ENCODE results near the gene POC1A. TPM values are rescaled to one million over a fixed set of nuclear protein-coding genes. Genes with fewer than 3 reads are reported as not detected.

POC1A gene
- total and polyA plus RNA-seq, 2 donors (not counting 1 experiment from before 2014, with no cell fraction given): 1.7 to 2.8 TPM

- H3K36me3 ChIP-seq (replicated peaks in 1 of 2; ENCODE audit: control extremely low read depth in 1 of 2, control insufficient read depth in 1 of 2, extremely low read depth in 1 of 2, insufficient read depth in 2 of 2, low read length in 1 of 2): no peaks in the 10 kb centered on the region
- DNase-seq (no peak), ATAC-seq (ENCODE audit: low read depth) (no peak)
- peaks cover 10 to 17% of the 10 kb centered on the region in 2 donors for H3K4me1 ChIP-seq (ENCODE audit: control insufficient read depth in 2 of 2, insufficient read depth in 2 of 2, low read length in 2 of 2)
- ChIA-PET CTCF (interaction anchor here (1.4 kb wide), 1 partner anchor 83 kb away, joined by 3 read pairs; no protein-coding TSS in a partner anchor), POLR2A (no interaction called here)
- H3K9ac ChIP-seq (ENCODE audit: low read length): no peak overlapping the region
- H3K27me3 ChIP-seq (replicated peaks in 1 of 4; ENCODE audit: control extremely low read depth in 1 of 4, control insufficient read depth in 3 of 4, insufficient read depth in 4 of 4, low read length in 3 of 4): no peaks in the 10 kb centered on the region
- no peaks in the 10 kb centered on the region for H3K9me3 ChIP-seq (ENCODE audit: control extremely low read depth in 1 of 3, control insufficient read depth in 2 of 3, insufficient read depth in 1 of 3, low read length in 2 of 3)
- H2AFZ ChIP-seq (ENCODE audit: insufficient read depth, low read depth, low read length, poor library complexity, severe bottlenecking): no peak overlapping the region
- Mint-ChIP-seq H3K4me3 (no peak overlapping the region), H3K4me1 (peaks cover 23% of the 10 kb centered on the region), H3K27me3 (no peaks in the 10 kb centered on the region), H3K27ac (no peak overlapping the region), H3K9me3 (ENCODE audit: insufficient read depth) (no peaks in the 10 kb centered on the region)
- H4K20me1 ChIP-seq (ENCODE audit: control insufficient read depth, insufficient read depth, low read length, poor library complexity, severe bottlenecking): no peaks in the 10 kb centered on the region
- no peak for TF ChIP-seq EZH2 (IDR thresholded peaks at IDR 0.05; ENCODE audit: borderline replicate concordance, insufficient read depth, low read depth, low read length, poor library complexity, severe bottlenecking)
- TF ChIP-seq CTCF (IDR thresholded peaks at IDR 0.05): no peak
- no peak overlapping the region for H3K4me2 ChIP-seq (replicated peaks; ENCODE audit: low read depth, low read length, poor library complexity, severe bottlenecking)
- H3K27ac ChIP-seq (ENCODE audit: low read length in 2 of 2): no peak overlapping the region
- intact Hi-C loops (cut with micrococcal nuclease): no loop called here
- WGBS (ENCODE audit: insufficient coverage): 88% methylated on average over 8 of the region's 8 CpGs
- no peaks in the 10 kb centered on the region for H3K79me2 ChIP-seq (ENCODE audit: control insufficient read depth, insufficient read depth, low read length)
- H3K4me3 ChIP-seq (ENCODE audit: control extremely low read depth in 1 of 5, extremely low read depth in 1 of 5, insufficient read depth in 1 of 5, low read depth in 2 of 5, low read length in 4 of 5): no peak overlapping the region
Observed at GRCh38 chr3:52064561-52064960, 89.7 kb downstream of the POC1A start.

DNA sequence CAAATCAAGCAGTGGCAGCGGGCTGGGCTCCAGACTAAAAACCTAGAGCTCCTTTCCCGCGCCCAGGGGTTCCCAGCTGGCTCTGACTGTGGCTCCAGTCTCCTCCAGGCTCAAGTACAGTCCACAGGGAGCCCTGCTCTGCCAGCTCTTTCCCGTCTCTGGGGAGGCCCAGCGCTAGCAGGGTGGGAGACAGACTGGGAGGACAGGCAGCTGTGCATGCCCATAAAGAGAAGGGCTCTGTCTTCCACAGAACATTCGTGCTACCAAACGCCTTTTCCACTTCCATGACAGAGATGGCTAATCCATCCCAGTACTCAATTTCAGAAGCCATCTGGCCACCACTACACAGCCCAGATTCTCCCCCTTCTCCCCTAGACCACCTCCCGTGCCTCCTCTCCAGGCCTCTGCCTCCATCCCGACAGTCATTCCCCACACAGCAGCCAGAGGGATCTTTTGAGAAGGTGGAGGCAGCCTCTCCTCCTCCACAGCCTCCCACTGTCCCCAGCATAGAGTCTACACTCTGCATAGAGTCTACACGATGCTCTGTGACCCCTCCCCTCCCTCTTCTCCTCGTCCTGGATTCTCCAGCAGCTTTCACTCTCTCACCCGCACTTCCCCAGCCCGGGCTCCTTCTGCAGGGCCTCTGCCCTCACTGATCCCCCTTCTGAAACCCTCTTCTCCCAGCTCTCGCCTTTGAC is 91.0 kb downstream of the POC1A start:
- Mint-ChIP-seq H3K27ac (no peak overlapping the region), H3K4me1 (peaks cover 23% of the 10 kb centered on the region), H3K27me3 (no peaks in the 10 kb centered on the region), H3K4me3 (no peak overlapping the region), H3K9me3 (ENCODE audit: insufficient read depth) (no peaks in the 10 kb centered on the region)
- H3K36me3 ChIP-seq (replicated peaks in 1 of 2; ENCODE audit: control extremely low read depth in 1 of 2, control insufficient read depth in 1 of 2, extremely low read depth in 1 of 2, insufficient read depth in 2 of 2, low read length in 1 of 2): no peaks in the 10 kb centered on the region
- ATAC-seq (ENCODE audit: low read depth) (no peak), DNase-seq (no peak)
- H3K4me2 ChIP-seq (replicated peaks; ENCODE audit: low read depth, low read length, poor library complexity, severe bottlenecking): no peak overlapping the region
- H2AFZ ChIP-seq (ENCODE audit: insufficient read depth, low read depth, low read length, poor library complexity, severe bottlenecking): no peak overlapping the region
- TF ChIP-seq EZH2 (IDR thresholded peaks at IDR 0.05; ENCODE audit: borderline replicate concordance, insufficient read depth, low read depth, low read length, poor library complexity, severe bottlenecking): no peak
- TF ChIP-seq CTCF (IDR thresholded peaks at IDR 0.05): no peak
- intact Hi-C loops (cut with micrococcal nuclease): no loop called here
- H4K20me1 ChIP-seq (ENCODE audit: control insufficient read depth, insufficient read depth, low read length, poor library complexity, severe bottlenecking): no peaks in the 10 kb centered on the region
- no peaks in the 10 kb centered on the region for H3K27me3 ChIP-seq (replicated peaks in 1 of 4; ENCODE audit: control extremely low read depth in 1 of 4, control insufficient read depth in 3 of 4, insufficient read depth in 4 of 4, low read length in 3 of 4)
- peaks cover 10 to 17% of the 10 kb centered on the region in 2 donors for H3K4me1 ChIP-seq (ENCODE audit: control insufficient read depth in 2 of 2, insufficient read depth in 2 of 2, low read length in 2 of 2)
- H3K9ac ChIP-seq (ENCODE audit: low read length): no peak overlapping the region
- WGBS (ENCODE audit: insufficient coverage): 91% methylated on average over 13 of the region's 14 CpGs
- H3K79me2 ChIP-seq (ENCODE audit: control insufficient read depth, insufficient read depth, low read length): no peaks in the 10 kb centered on the region
- H3K27ac ChIP-seq (ENCODE audit: low read length in 2 of 2): no peak overlapping the region
- H3K9me3 ChIP-seq (ENCODE audit: control extremely low read depth in 1 of 3, control insufficient read depth in 2 of 3, insufficient read depth in 1 of 3, low read length in 2 of 3): no peaks in the 10 kb centered on the region
- POLR2A ChIA-PET: no interaction called here
- no peak overlapping the region for H3K4me3 ChIP-seq (ENCODE audit: control extremely low read depth in 1 of 5, extremely low read depth in 1 of 5, insufficient read depth in 1 of 5, low read depth in 2 of 5, low read length in 4 of 5)
- CTCF ChIA-PET: no interaction called here
